Kidney (tissue), 14 donors: ENCODE results near the gene SLC48A1. TPM values are rescaled to one million over a fixed set of nuclear protein-coding genes. Genes with fewer than 3 reads are reported as not detected.

Experiments
- DNase-seq, 5 donors: peaks; one replicate each; pipeline ENCODE4 v3.0.0-alpha.2; 2013 to 2020
- FAIRE-seq: peaks from 2 replicates; lab custom pipeline; 2012; peaks lifted over from hg19 to GRCh38; lab: Jason Lieb, UNC
- H3K27ac ChIP-seq, 2 donors: one replicate each; pipeline ENCODE4 v1.7.0; 2013; ENCODE audit warnings: low read depth in 2 of 2, low read length in 2 of 2, inconsistent platforms in 1 of 2
- H3K27me3 ChIP-seq: one replicate; pipeline ENCODE4 v1.7.1; 2013; ENCODE audit warnings: low read length, inconsistent platforms; ENCODE audit not compliant: control insufficient read depth, insufficient read depth
- H3K36me3 ChIP-seq, 3 donors: one replicate each; pipeline versions ENCODE4 v1.7.0 to v1.7.1; 2013; ENCODE audit warnings: low read length in 3 of 3, control low read depth in 1 of 3, inconsistent platforms in 1 of 3; ENCODE audit not compliant: insufficient read depth in 3 of 3, control insufficient read depth in 2 of 3
- H3K4me1 ChIP-seq, 3 donors: one replicate each; pipeline versions ENCODE4 v1.7.0 to v1.7.1; 2013; ENCODE audit warnings: low read length in 3 of 3, inconsistent platforms in 1 of 3, low read depth in 1 of 3; ENCODE audit not compliant: control insufficient read depth in 2 of 3, insufficient read depth in 2 of 3
- H3K4me3 ChIP-seq, 3 donors: one replicate each; pipeline versions ENCODE4 v1.7.0 to v1.8.1; 2013; ENCODE audit warnings: low read length in 3 of 3, control low read depth in 1 of 3, inconsistent platforms in 1 of 3
- H3K9ac ChIP-seq, 3 donors: one replicate each; pipeline versions ENCODE4 v1.7.0 to v1.7.1; 2013; ENCODE audit warnings: low read length in 3 of 3, control low read depth in 1 of 3, inconsistent platforms in 1 of 3
- H3K9me3 ChIP-seq, 3 donors: one replicate each; pipeline versions ENCODE4 v1.7.0 to v1.7.1; 2013; ENCODE audit warnings: low read length in 3 of 3, control low read depth in 1 of 3, inconsistent platforms in 1 of 3; ENCODE audit not compliant: control insufficient read depth in 2 of 3, insufficient read depth in 1 of 3
- intact Hi-C: fragments of 100-400 bp; cut with DNase I; formaldehyde crosslinking; loops from one replicate; pipeline ENCODE4 v1.11.1; 2022
- polyA plus RNA-seq: library from polyadenylated mRNA; stranded (reverse); fragments of 350-450 nt; fragmentation: Illumina TruSeq; extraction: RNeasy Lipid Tissue Mini Kit (QIAGEN cat#74804); gene quantifications from one replicate; pipeline ENCODE4 v1.2.3, GENCODE V29; 2014; ENCODE audit warnings: low read depth, low replicate concordance; ENCODE audit not compliant: insufficient read depth
- total RNA-seq: library from RNA; stranded (reverse); fragmentation: NEBNext Ultra II Directional; extraction: Animal tissue kit (Norgen Biotek cat#: 25700); gene quantifications from one replicate; pipeline ENCODE4 v1.2.1, GENCODE V29; 2021
- TF ChIP-seq, protein P1 (sequence below): IDR thresholded peaks from 3 replicates; pipeline ENCODE4 v1.5.1; 2012; ENCODE audit warnings: mild to moderate bottlenecking, moderate library complexity, borderline replicate concordance; ENCODE audit not compliant: insufficient read depth; ENCODE audit errors: extremely low read depth
- donor health status: control.
- donor health status: control.
- donor health status: control.
- donor health status: control.
- donor health status: control.
- donor health status: DM: yes; HTN: yes; CAD: no.
- donor health status: Normal renal cell carcinoma (clear cell type).

The SLC48A1 gene
- total and polyA plus RNA-seq, 2 donors from 2014 or later: 56.9 to 69.9 TPM

DNA sequence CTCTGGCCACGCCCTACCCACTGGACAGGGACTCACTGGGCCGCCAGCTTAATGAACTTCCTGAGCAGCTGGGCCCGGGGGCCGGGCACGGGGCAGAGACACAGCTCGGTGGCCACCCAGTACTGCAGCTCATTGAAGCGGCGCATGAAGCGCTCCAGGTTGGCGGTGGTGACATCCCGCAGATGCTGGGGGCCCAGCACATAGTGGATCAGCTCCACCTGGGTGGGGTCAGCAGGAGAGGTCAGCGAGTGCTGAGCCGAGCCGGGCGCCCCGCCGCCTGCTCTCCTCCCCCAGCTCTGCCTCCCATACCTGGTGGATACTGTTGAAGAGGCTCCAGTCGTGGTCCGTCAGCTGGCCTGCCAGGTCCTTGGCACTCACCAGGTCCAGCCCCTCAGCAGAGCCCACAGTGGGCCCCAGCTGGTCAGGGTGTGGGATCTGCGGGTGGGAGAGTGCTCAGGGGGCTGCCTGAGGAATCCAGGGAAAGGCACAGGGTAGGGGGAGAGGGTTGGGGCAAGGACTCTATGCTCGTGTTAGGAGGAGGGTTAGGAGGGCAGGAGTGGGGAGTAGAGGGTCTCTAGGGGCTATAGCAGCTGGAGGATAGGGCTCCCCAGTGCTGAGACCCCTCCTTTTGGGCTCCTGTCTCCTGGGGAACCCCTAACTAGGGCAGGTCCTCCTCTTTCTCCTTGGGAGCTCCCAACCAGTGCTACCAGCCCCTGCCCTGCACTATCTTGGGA is 32.3 kb upstream of the SLC48A1 start:
- no peaks in the 10 kb centered on the region for H3K27me3 ChIP-seq
- TF ChIP-seq, protein P1, sequence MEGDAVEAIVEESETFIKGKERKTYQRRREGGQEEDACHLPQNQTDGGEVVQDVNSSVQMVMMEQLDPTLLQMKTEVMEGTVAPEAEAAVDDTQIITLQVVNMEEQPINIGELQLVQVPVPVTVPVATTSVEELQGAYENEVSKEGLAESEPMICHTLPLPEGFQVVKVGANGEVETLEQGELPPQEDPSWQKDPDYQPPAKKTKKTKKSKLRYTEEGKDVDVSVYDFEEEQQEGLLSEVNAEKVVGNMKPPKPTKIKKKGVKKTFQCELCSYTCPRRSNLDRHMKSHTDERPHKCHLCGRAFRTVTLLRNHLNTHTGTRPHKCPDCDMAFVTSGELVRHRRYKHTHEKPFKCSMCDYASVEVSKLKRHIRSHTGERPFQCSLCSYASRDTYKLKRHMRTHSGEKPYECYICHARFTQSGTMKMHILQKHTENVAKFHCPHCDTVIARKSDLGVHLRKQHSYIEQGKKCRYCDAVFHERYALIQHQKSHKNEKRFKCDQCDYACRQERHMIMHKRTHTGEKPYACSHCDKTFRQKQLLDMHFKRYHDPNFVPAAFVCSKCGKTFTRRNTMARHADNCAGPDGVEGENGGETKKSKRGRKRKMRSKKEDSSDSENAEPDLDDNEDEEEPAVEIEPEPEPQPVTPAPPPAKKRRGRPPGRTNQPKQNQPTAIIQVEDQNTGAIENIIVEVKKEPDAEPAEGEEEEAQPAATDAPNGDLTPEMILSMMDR: no peak
- no peaks in the 10 kb centered on the region for H3K9me3 ChIP-seq
- H3K4me1 ChIP-seq: peaks cover 0 to 24% (median 6%) of the 10 kb centered on the region in 3 donors
- H3K36me3 ChIP-seq: peaks cover 2 to 12% (median 3%) of the 10 kb centered on the region in 3 donors
- H3K4me3 ChIP-seq: no peak overlapping the region
- H3K27ac ChIP-seq: no peak overlapping the region
- FAIRE-seq (no peak), DNase-seq (peak; percentile 67 to 85 (median 79))
- intact Hi-C loops: no loop called here
- H3K9ac ChIP-seq: no peak overlapping the region

DNA sequence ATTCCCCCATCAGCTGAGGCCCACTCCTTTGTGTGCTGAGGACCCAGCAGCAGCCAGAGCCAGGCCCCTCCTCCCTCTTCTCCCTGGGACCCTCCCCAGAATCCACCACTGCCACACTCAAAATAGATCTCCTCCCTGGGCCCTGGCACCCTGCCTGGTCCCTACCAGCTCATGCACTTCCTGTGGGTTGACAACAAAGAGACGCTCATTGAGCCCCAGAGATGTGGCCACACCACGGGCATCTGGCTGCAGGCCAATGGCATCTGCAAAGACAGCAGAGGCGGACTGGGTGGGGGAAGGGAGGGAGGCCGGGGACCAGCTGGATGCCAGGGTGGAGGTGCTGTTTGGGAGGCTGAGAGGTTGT is 31.7 kb upstream of the SLC48A1 start:
- Histone ChIP-seq H3K4me1 (peaks cover 0 to 19% (median under 1%) of the 10 kb centered on the region in 3 donors), H3K9me3 (no peaks in the 10 kb centered on the region), H3K27ac (no peak overlapping the region), H3K4me3 (no peak overlapping the region), H3K9ac (no peak overlapping the region), H3K27me3 (no peaks in the 10 kb centered on the region), H3K36me3 (peaks cover 2 to 9% (median 3%) of the 10 kb centered on the region in 3 donors)
- DNase-seq: peak in 2 of 5 donors; percentile 77 to 93
- intact Hi-C loops: no loop called here
- TF ChIP-seq, protein P1: no peak
- no peak for FAIRE-seq

- no peaks in the 10 kb centered on the region for H3K27me3 ChIP-seq
- H3K9ac ChIP-seq: no peak overlapping the region
- no peak overlapping the region for H3K27ac ChIP-seq
- peaks cover 0 to 8% (median 0%) of the 10 kb centered on the region in 3 donors for H3K4me1 ChIP-seq
- no peak for FAIRE-seq
- H3K36me3 ChIP-seq: peaks cover 2 to 9% (median 3%) of the 10 kb centered on the region in 3 donors
- H3K9me3 ChIP-seq: no peaks in the 10 kb centered on the region
- DNase-seq: peak in 2 of 5 donors; percentile 48 to 76
- TF ChIP-seq, protein P1: peak; percentile 93
- H3K4me3 ChIP-seq: no peak overlapping the region
- intact Hi-C loops: no loop called here
Observed at GRCh38 chr12:47742253-47742825, 30.7 kb upstream of the SLC48A1 start.
